Activated CD8-positive, alpha-beta memory T cell treated with anti-CD3 and anti-CD28 coated beads for 48 hours (primary cell): ENCODE results near the gene KRTAP5-2.

Experiments
- DNase-seq, 3 experiments: peaks; one replicate each; pipeline ENCODE4 v3.0.0-alpha.2; 2020; ENCODE audit warnings: low read depth in 2 of 3, low spot score in 2 of 3

KRTAP5-2 gene

GRCh38 chr11:1568441-1568911 lies 29.6 kb downstream of the KRTAP5-2 start:
- DNase-seq, result no peak

- no peak for DNase-seq
Measured at GRCh38 chr11:1567721-1568100, 30.4 kb downstream of the KRTAP5-2 start.

DNA sequence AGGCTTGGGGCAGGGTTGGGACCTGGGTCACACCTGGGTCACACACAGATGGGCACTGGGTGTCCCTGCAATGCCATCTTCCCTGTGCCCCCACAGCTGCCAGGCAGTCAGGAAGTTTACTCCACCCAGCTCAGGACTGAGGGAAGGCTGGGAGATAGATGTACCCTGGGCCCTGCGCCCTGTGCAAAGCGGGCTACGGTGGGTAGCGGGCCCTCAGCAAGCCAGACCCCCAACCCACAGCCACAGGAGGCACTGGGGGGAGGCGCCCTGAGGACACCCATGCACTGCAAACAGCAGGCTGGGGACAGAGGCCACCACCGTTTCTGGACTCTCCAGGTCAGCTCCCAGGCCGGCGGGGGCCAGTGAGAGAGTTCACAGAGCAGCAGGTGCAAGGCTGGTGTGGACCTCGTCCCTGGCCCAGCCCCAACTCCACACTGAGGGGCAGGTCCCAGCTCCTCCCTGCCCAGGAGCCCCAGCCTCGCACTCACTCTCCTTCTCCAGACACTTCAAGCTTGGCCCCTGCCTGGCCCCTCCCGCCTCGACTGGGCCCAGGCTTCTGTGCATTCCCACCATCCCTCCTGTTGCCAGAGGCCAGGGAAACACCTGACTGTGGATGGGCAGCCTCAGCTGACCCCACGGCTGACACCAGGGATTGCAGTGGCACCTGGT lies 30.9 kb downstream of the KRTAP5-2 start:
- no peak for DNase-seq

GRCh38 chr11:1566381-1567051 lies 31.6 kb downstream of the KRTAP5-2 start:
- DNase-seq, result no peak

- no peak for DNase-seq
Measured at GRCh38 chr11:1565904-1566247, 32.2 kb downstream of the KRTAP5-2 start.

DNA sequence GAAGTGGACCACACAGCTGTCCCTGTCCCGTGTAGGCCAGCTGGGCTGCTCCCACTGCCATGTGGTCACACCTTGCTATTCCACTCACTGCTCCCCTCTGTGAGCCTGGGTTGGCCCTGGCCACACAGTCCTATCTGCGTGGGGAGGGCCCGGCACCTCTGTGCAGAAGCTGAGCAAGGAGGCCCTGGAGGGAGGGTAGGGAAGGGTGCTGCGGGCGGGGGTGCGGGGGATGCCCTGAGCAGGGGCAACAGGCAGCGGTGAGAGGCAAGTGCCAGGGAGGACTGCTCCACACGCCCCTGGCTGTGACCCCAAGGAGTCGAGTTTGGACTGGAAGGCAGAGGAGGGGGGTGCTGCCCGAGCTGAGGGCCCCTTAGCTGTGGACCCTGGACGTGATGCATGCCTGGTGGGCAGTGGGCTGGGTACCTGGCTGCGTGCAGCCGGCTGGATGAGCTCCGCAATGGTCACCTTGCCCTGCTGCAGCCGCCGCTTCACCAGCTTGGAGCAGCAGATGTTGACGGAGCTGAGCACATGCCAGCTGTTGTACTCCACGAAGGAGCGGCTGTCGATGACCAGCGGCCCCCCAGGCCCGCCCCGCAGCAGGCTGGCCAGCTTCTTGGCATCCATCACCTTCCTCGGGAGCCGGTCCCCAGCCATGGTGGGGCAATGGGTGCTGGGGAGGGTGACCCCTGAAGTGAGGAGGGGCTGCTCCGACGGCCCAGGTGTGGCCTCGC lies 32.8 kb downstream of the KRTAP5-2 start:
- no peak for DNase-seq

GRCh38 chr11:1564535-1565172 lies 33.4 kb downstream of the KRTAP5-2 start:
- no peak for DNase-seq

DNA sequence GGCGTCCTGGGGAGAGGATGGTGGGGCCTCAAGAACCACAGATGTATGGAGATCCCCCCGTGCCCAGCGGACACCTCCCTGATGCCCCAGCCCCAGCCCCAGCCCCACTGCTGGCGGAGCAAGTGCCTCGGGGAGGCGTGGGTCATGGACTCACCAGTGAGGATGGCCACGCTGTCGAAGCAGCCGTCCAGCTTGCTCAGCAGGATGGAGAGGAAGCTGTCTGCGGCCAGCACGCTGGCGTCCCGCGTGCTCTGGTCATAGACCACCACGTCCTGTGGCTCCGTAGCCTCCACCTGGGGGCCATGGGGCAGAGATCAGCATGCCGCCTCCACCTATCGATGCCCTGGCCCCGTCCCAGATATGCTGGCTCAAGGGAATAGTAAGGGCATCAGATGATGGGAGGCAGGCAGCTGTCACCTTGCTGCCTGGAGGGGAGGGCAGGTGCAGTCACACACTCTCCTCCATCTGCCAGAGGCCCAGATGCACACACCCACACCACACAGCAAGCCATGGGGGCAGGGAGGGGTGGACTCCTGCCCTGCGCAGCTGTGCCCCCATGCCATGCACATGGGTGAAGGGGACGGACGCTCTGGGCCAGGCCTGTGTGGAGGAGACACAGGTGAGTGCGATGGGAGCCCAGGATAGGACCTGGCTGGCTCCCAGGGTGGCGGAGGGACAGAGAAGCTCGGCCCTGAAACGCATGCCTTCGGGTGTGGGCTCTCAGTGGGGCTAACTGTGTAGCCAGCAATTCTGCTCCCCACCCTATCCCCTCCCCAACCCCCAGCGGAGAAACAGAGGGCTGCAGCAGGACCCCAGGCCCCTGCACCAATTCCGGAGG lies 34.2 kb downstream of the KRTAP5-2 start:
- no peak for DNase-seq

- DNase-seq, result no peak
Measured at GRCh38 chr11:1563149-1563638, 34.9 kb downstream of the KRTAP5-2 start.

- DNase-seq, result no peak
Measured at GRCh38 chr11:1562469-1563148, 35.5 kb downstream of the KRTAP5-2 start.

GRCh38 chr11:1561955-1562354 lies 36.1 kb downstream of the KRTAP5-2 start:
- no peak for DNase-seq

GRCh38 chr11:1561266-1561665 lies 36.8 kb downstream of the KRTAP5-2 start:
- DNase-seq, result no peak

DNA sequence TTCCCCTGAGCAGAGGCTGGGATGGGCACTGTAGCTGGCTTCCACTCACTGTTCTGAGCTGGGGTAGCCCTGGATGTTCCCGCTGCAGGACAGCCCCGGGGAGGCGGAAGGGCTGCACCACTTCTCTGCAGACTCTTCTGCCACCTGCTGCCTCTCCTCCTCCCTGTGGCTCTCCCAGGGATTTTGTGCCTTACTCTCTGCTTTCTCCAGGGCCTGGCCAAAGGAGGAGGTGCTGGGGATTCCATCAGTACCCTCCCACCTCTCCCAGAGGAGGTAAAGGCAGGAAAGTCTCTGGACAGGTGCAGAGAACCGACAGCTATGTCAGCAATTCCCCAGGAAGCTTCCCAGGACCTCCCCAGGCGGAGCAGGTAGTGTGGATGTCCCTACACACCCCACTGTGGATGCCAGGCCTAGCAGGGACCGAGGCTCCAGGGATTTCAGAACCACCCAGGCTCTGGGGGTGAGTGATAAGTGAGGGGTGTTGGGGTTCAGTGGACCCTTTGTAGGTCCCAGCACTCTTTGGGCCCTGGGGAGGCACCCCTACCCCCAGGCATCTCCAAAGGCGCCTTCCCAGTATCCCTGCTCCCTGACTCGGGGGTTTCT lies 37.3 kb downstream of the KRTAP5-2 start:
- no peak for DNase-seq

GRCh38 chr11:1560002-1560648 lies 38.0 kb downstream of the KRTAP5-2 start:
- no peak for DNase-seq

DNA sequence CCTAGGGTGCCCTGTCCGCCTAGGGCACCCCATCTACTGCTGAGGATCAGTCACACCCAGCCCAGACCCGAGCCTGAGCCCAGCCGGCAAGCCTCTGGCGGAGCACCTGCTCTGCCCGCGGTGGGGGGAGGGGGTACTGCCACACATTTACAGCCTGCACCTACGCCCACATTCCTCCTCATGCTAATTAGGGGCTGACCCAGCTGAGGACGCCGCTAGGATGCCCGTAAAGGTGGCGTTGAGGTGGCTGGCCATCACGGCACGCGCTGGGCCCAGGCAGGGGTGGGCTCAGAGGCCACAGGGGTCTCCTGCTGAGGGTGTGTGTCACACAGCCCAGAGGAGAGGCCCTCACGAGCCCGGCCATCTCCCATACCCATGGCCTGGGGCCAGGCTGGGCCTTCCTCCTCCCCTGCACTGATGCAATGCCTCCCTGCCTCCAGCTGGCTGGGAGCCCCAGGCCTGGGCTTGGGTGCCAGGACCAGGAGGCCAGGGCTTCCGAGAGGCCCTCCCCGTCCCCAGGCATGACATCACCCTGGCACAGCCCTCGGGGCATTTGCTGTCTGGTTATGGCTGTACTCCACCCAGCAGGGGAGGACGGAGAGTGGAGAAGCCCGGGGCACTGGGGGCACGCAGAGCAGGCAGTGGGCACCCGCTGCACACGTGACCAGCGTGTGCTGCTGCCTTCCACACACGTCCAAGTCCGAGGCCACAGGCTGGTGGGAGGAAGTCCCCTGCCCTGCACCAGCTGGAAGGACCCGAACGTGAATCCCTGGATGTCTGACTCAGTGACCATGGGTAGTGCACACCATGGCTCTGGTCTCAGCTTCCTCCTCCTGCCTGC lies 38.8 kb downstream of the KRTAP5-2 start:
- DNase-seq, result no peak

GRCh38 chr11:1558775-1559110 lies 39.4 kb downstream of the KRTAP5-2 start:
- no peak for DNase-seq

DNA sequence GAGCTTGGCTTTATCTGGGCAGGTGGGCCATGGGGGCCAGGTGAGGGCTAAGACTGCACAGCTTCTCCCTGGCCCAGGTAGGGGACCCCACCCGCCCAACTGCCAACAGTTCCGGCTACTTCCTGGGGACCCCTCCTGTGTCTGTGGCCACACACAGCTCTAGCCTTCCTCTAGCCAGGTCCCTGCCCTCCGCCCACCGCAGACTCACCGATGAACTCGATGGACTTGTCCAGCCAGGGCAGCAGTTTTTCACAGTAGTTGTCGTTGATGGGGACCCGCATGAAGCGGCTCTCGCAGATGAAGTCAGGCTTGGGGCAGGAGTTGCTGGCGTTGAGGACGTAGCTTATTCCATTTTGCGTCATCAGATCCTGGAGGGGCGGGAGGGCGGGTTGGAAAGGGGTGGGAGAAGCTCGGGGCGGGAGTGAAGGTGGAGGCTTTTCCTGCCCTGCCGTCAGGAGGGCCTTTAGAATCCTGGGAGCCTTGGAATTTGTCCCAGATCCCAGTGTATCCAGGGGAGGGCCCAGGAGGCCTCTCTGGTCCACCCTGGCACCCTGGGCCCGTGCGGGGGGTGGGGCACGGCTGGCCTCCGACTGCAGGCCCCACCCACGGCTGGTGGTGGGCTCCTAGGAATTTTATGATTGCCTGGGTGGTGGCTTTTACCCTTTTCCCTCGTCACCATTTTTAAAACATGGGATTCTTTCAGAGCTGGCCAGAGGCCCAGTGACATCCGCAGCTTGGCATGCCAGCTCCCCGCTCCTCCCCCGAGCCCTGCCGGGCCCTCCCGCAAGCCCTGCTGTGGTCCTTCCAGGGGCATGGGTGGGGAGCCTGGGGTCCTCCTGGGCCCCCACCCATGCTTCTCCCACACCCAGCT lies 40.0 kb downstream of the KRTAP5-2 start:
- DNase-seq, result no peak
